NCI-H146 treated with DMSO at 0.1 percent for 48 hours (cell line): ENCODE measurements around the gene LAMC1.
A peak's percentile ranks its signal among the peaks of the same experiment; 100 is the strongest.

Source experiments
- DNase-seq: peaks from one replicate; lab custom pipeline; 2025; ENCODE audit not compliant: unreplicated experiment; lab: John Stamatoyannopoulos, UW

Gene LAMC1

DNA sequence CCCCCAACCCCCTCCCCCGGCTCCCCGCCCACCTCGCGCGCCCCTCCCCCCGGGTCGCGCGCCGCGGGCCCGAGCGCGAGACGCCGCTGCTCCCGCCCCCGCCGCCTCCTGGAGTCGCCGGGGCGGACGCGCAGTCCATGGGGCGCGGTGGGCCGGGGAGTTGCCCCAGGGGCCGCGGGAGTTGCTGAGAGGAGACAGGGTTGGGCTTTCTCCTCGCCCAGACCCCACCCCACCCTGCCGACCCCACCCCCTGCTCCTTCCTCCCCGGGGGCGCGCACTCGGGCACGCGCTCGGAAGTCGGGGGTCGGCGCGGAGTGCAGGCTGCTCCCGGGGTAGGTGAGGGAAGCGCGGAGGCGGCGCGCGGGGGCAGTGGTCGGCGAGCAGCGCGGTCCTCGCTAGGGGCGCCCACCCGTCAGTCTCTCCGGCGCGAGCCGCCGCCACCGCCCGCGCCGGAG, at the start of gene LAMC1:
TSS of gene LAMC1 (plus strand) at position 275 of the 455 bp plus-strand sequence. CDS start 297 bp downstream, outside the sequence.
- DNase-seq: peak; percentile 58

DNA sequence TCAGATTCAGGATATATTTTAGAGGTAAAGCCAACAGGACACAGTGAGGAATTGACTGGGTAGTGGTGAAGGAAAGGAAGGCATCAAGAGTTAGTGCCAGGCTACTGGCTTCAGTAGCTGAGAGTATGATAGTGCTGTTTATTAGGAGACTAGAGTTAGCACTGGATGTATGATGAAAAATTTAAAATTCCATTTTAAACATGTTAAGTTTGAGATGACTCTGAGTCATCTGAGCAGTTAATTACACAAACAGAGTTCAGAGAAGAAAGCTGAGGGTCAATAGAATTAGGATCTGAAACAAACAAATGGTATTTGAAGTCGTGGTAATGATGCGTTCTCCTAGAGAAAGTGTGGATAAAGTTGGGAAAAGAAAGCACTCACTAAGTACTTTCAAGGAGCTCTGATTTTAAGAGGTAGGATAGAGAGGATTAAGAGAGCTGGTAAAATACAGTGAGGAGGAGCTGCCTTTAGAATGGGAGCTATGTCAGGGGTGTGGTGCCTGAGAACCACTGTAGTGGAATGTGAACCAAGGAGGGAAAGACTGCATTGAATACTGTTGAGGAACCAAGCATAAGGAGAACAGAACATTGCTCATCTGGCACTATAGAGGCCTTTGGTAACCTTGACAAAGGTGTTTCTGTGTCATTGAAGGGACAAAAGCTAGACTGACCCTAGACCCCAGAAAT, 48.6 kb upstream of the LAMC1 start:
- DNase-seq: no peak

DNA sequence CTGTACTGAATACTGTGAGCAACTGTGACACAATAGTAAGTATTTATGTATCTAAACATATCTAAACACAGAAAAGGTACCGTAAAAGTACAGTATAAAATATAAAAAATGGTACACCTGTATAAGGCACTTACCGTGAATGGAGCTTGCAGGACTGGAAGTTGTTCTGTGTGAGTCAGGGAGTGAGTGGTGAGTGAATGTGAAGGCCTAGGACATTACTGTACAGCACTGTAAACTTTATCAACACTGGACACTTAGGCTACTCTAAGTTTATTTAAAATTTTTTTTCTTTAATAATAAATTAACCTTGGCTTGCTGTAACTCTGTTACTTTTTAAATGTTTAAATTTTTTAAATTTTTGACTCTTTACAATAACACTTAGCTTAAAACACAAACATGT, 45.7 kb upstream of the LAMC1 start:
- DNase-seq: no peak

DNA sequence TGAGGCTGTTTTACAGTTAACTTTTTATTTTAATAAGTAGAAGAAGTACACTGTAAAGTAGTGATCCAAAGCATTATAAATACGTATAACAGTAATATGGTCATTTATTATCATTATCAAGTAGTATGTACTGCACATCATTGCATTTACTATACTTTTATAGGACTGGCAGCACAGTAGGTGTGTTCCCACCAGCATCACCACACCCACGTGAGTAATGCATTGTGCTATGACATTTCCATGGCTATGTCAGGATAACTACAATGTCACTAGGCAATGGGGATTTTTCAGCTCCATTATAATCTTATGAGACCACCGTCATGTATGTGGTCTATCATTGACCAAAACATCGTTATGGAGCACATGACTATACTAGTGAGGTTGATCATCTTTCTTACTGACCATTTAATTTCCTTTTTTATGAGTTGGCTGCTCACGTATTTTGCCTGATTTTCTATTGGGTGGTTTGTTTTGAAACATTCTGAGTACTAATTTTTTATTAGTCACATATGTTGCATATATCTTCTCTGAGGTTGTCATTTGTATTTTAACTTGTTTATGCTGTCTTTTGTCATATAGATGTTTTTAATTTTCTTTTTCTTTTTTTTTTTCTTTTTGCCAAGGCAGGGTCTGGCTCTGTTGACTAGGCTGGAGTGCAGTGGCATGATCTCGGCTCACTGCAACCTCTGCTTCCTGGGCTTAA, 44.9 kb upstream of the LAMC1 start:
- no peak for DNase-seq

DNA sequence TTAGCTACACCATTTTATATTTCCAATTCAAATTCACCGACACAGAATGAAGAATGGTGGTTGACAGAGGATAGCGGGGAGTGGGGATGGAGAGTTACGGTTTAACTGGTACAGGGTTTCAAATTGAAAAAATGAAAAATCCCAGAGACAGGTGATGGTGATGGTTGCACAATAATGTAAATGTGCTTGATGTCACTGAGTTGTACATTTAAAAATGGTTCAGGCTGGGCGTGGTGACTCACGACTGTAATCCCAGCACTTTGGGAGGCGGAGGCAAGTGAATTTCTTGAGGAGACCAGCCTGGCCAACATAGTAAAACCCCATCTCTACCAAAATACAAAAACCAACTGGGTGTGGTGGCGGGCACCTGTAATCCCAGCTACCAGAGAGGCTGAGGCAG, 39.1 kb upstream of the LAMC1 start:
- DNase-seq: no peak

DNA sequence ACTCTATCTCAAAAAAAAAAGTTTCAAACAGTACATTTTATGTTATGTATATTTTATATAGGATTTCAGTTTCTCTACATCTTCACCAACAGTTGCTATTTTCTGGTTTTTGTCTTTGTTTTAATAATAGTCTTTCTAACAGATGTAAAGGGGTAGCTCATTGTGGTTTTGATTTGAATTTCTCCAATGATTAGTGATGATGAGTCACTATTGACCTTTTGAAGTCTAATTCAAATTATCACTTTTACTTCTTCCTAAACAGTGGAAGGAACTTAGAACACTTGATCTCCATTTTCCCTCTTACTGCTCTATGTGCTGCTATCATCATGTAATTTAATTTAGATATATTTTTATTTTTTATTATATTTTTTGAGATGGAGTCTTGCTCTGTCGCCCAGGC, 38.6 kb upstream of the LAMC1 start:
- no peak for DNase-seq

DNA sequence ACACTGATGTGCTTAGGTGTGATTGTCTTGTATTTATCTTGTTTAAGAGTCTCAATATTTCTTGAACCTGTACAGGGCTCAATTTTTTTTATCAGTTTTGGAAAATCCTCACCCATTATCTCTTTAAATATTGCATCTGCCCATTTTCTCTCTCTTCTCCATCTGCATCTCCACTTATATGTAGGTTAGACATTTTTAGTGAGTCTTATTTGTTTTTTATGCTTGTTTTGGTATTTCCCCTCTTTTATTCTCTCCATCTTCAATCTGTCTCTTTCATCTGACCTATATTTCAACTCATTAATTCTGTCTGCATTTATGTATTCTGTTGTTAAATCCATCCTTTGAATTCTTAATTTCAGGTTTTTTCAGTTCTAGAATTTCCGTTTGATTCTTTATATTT, 37.3 kb upstream of the LAMC1 start:
- no peak for DNase-seq

DNA sequence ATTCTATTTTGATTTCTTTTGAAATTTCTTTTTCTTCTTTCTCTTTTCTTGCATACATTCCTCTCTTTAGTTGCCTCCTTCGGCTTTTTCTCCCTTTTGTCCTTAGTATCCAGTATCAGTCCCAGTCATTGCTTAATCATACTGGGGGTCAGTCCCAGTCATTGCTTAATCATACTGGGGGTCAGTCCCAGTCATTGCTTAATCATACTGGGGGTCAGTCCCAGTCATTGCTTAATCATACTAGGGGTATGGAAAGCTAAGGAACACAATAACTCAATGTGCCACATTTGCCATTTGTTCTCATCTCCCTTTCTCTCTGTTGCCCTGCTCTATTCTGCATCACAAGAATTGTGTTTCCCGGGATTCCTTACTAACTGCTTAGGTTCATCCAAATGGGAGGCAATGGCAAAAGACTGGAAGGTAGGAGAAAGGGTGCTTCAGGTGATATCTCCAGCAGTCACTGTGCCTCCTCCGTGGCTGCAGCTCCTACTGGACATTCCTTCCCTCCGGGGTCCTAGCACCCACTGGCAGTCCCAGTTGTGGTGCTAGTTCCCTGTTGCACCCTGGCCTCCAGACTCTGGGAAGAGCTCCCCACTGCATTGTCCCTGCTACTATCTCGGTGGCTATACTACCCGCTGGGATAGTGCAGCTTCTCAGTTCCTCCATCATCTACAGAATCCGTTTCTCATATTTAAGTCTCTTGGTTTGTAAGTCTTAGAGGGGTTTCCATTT, 32.6 kb upstream of the LAMC1 start:
- no peak for DNase-seq

DNA sequence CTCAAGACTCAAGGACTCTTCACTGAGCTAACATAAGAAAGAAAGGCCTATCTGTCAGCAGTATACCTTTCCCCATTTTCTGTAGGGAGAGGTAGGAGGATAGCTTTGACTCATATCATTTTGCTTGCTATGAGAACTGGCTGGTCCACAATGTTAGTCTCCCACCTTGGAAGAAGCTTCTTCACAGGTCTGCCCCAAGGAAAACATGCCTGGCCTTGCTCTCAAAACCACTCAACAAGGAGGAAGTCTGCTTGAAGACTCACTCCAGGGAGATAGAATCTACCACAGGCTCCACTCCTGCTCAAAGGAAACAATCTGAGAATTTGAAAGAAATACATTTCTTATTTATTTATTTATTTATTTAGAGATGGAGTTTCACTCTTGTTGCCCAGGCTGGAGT, 29.5 kb upstream of the LAMC1 start:
- DNase-seq: no peak

DNA sequence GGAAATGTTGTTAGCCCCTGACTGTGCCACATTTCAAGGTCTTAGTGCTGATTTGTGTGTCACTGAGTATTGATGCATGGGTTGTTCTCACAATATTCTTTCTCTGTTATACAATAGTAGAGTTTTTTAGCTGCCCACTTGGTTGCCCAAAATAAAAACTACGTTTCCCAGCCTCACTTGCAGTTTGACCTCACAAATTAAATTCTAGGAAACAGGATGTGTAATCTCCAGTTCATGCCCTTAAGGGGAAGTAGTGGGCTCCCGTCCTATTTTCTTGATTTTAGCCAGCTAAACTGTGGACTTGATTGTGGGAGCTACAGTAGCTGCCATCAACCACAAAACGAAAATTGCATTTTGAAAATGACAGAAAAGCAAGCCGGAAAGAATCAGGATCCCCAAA, 27.3 kb upstream of the LAMC1 start:
- DNase-seq: no peak

DNA sequence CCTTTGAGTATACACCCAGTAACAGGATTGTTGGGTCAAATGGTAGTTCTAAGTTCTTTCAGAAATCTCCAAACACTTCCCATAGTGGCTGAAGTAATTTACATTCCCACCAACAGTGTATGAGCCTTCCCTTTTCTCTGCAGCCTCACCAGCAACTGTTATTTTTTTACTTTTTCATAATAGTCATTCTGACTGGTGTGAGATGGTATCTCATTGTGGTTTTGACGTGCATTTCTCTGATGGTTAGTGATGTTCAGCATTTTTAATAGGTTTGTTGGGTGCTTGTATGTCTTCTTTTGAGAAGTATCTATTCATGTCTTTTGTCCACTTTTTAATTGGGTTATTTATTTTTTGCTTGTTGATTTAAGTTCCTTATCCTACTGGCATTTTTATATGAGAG, 26.4 kb upstream of the LAMC1 start:
- DNase-seq: no peak

DNA sequence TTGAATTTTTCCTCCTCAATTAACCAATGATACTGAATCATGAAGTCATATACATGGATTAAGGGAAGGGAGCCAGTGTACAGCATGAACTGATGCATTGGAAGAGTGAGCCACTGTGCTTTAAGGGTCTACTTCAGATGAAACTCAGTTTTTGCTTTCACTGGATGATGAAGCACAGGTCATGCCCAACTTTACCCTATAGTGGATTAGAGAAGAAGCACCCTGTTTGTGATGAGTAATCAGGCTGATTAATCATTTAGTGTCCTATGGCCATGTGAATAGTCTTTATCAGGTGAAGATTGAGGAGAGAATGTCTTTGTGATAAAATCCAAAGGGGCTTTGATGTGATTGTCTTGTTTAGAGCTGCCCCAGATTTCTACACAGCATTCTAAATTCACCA, 24.7 kb upstream of the LAMC1 start:
- no peak for DNase-seq

DNA sequence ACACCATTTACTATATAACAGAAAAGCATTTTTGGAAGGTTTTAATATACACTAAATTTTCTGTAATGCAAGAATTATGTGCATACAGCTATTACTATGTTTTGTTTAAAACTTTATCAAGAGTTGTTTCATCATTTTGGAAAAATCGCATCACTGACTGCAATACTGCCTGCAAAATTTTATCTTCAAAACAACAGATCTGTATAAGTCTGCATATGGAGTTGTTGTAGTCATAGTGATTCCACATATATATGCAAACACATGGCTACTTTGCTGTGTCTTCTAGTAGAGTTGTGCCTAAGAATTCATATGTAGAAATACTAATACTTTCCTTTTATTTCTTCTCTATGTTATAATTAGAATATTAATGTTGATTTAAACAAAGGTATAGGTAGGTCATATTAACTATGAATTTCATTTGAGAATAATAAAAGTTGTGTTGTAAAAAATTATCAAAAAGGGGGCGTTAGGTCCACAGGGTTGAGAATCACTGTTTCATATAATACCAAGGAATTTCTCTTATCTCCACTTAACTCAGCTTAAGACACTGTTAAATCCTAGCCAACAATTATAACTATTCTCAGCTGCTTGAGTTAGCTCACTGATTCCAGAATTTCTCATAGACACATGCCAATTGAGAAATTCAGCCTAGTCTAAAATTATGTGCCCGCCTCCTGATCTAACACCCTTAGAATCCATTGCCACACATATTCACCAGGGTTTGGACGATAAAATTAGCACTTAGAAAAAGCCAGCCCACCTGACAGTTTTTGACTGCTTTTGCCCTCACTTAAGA, 22.9 kb upstream of the LAMC1 start:
- no peak for DNase-seq

DNA sequence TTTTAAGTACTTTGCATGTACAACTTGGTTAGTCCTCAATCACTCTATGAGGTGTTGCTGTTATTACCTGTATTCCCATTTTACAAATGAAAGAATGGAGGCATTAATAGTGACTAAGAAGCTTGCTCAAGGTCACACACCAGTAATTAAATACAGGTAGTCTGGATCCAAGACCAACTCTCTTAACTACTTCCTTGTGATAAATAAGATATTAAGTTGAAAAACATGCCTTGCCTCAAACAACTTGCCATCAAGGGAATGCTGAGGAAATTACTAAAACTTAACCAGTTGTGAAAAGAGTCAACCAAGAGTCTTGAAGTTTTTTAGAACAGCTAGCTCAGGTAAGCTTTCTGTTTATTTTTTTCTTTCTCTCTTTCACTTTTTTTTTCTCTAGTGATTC, 21.0 kb upstream of the LAMC1 start:
- DNase-seq: no peak

DNA sequence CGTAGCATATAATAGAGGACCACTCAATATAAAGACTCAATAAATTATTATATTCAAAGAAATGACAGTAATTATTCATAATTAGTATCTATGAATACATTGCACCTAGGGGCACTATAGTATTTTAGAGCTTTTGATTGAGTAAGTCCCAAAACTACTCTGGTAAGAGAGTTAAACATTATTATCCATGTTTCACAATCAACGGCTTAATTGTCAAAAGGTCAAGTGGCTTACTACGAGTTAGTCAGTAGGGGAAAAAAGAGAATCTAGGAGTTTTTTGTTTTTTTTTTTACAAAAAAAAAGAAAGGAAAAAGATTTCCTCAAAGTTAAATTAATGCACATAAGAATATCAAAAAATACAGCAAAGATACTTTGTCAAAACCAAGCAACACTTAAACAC, 20.4 kb upstream of the LAMC1 start:
- no peak for DNase-seq

DNA sequence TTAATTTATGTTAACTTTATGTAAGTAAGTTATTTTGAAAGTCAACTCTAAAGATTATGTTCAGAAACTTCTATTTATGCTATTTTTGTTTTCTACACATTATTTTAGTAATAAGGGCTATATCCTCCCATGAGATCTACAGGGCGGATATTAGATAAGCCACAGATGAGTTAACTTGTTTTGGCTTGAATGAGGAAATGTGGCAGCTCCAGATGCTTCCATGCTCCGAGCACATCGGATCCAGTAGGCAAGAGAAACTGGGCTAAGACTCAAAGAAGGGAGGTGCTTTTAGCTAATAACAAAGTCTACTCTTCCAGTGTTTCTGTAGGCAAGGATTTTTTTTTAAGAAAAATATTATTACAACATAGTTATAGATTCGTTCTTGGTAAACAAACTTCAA, 20.0 kb upstream of the LAMC1 start:
- no peak for DNase-seq

DNA sequence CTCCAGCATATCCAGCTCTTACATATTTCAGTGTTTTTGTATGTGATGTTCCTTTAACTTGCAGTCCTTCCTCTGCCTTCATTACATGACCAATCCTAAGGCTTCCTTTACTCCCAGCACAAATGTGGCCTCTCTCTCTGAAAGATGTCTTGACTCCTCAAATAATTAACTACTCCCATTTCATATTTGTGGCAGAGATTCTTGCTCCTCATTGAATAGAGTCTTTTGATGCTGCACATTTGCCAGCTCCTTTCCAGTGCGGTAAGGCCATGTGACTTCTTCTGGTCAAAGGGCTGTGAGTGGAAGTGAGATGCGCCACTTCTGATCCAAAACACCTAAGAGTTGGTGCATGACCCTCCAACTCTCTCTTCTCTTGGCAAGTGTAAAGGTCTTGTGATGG, 19.1 kb upstream of the LAMC1 start:
- no peak for DNase-seq

DNA sequence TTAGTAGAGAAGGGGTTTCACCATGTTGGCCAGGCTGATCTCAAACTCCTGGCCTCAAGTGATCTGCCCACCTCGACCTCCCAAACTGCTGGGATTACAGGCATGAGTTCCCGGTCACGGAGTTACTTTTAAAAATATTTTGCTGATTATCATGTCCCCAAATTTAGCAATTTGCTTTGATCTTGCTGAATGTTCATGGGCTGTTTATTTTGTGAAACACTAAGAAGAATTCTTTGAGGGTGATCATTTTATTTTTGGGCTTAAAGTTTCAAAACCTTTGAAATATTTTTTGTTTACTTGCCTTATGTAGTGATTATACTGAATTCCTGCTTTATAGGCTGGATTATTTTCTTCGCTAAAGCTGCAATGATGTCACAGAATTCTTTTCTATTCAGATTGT, 11.4 kb upstream of the LAMC1 start:
- no peak for DNase-seq

DNA sequence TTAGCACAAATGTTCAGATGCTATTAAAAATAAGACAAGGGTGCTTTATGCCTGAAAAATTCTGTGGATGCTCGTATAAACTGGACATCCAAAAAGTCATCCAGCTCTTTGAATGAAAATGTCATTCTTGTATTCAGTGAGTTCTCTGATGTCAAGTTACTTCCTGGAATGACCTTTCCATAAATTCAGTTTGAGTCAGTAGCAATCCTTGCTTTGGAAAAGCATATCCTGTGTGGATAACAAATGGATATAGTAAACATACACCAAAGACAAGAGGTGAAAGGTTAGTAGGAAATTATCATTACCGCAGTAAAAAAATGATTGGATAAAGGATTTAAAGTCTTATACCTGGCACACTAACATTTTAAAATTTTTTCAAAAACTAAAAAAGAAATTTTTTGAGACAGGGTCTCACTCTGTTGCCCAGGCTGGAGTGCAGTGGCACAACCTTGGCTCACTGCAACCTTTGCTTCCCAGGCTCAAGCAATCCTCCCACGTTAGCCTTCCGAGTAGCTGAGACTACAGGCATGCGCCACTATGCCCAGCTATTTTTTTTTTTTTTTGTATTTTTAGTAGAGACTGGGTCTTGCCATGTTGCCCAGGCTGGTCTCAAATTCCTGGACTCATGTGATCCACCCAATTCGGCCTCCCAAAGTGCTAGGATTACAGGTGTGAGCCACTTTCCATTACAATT, 10.8 kb upstream of the LAMC1 start:
- DNase-seq: no peak

DNA sequence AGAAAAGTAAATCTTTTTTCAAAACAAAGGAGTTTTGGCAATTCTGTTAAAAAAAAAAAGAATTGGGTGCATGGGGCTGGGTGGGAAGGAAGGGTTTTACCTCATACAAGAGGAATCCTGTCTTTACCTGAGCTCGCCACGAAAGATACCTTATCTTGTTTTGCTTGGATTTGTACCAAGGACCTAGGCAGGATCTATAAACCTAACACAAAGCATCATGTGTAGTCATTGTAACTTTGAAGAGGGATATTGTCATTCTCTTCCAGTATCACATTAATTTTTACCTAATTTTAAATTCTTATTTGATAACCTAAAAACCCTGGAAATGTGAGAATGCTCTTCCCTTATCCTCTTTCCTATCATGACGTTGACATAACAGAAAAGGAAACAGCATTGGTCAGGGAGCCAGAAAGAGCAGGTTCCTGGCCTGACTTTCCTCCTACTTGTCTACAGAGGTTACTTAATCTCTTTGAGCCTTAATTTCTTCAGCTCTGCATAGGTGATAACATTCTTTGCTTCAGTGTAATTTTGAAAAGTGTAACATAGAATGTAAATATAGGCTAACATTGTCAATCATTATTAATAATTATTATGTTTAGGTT, 4.0 kb upstream of the LAMC1 start:
- no peak for DNase-seq
